Renal cortical epithelial cell (primary cell): Measurements from ENCODE around the gene NMBR. TPM values are rescaled to one million over a fixed set of nuclear protein-coding genes. Genes with fewer than 3 reads are reported as not detected.
"Not testable (repeated sequence)": the region's sequence is repeated elsewhere in the genome, so short reads cannot be mapped to it uniquely, and the experiment has no call there.

Source experiments
- DNase-seq: peaks from one replicate; pipeline ENCODE4 v3.0.0-alpha.2; 2011; ENCODE audit warnings: low read depth
- total RNA-seq: library from RNA; depleted of rRNA; stranded (reverse); fragments of >200 nt; gene quantifications from 2 replicates; pipeline ENCODE4 v1.2.3, GENCODE V29; 2014

The NMBR gene
- total RNA-seq, 1 donor from 2014 or later, result 0.10 TPM

GRCh38 chr6:142155091-142155490 is 8.2 kb upstream of the NMBR start:
- DNase-seq, result no peak

GRCh38 chr6:142154336-142154735 is 7.4 kb upstream of the NMBR start:
- DNase-seq, result no peak

- no peak for DNase-seq
Observed at GRCh38 chr6:142153196-142153595, 6.3 kb upstream of the NMBR start.

- peak; percentile 20 for DNase-seq
Observed at GRCh38 chr6:142152746-142153145, 5.8 kb upstream of the NMBR start.

GRCh38 chr6:142141531-142141930 is 5.4 kb downstream of the NMBR start:
- DNase-seq, result not testable (repeated sequence)

GRCh38 chr6:142138876-142139275 is 8.0 kb downstream of the NMBR start:
- DNase-seq, result no peak

- DNase-seq, result no peak
Observed at GRCh38 chr6:142132625-142133024, 14.3 kb downstream of the NMBR start, which contains the start of gene GJE1. Gene GJE1, plus strand, starts transcription at chr6:142132925. Its CDS starts 234 bp downstream, at chr6:142133159.

GRCh38 chr6:142130814-142131213 is 16.1 kb downstream of the NMBR start:
- DNase-seq, result no peak

GRCh38 chr6:142121342-142121741 is 25.6 kb downstream of the NMBR start:
- DNase-seq, result peak; percentile 4

- DNase-seq, result no peak
Observed at GRCh38 chr6:142118925-142119324, 28.0 kb downstream of the NMBR start.

- DNase-seq, result no peak
Observed at GRCh38 chr6:142118328-142118727, 28.6 kb downstream of the NMBR start.

- no peak for DNase-seq
Observed at GRCh38 chr6:142117366-142117765, 29.6 kb downstream of the NMBR start.

GRCh38 chr6:142112451-142113061 is 34.4 kb downstream of the NMBR start:
- peak; percentile 78 for DNase-seq

GRCh38 chr6:142110820-142111219 is 36.1 kb downstream of the NMBR start:
- not testable (repeated sequence) for DNase-seq

- DNase-seq, result not testable (repeated sequence)
Observed at GRCh38 chr6:142104820-142105219, 42.1 kb downstream of the NMBR start.

GRCh38 chr6:142088858-142089216 is 58.1 kb downstream of the NMBR start:
- DNase-seq, result peak; percentile 70

- DNase-seq, result no peak
Observed at GRCh38 chr6:142087950-142088857, 58.7 kb downstream of the NMBR start.

GRCh38 chr6:142079130-142079529 is 67.8 kb downstream of the NMBR start:
- DNase-seq, result no peak

GRCh38 chr6:142075516-142076101 is 71.3 kb downstream of the NMBR start:
- no peak for DNase-seq

- no peak for DNase-seq
Observed at GRCh38 chr6:142074516-142074915, 72.4 kb downstream of the NMBR start.

GRCh38 chr6:142071981-142072380 is 74.9 kb downstream of the NMBR start:
- no peak for DNase-seq

GRCh38 chr6:142068416-142068815 is 78.5 kb downstream of the NMBR start:
- no peak for DNase-seq

GRCh38 chr6:142062861-142063260 is 84.1 kb downstream of the NMBR start:
- DNase-seq, result not testable (repeated sequence)
